Testis (tissue), 2 donors: ENCODE data around the gene CEP78.

Source experiments
- CTCF ChIP-seq, 3 experiments: fragments of 450-650 bp in 2 of 3; fragments of 200-600 bp in 1 of 3; sonication (generic) in 1 of 3; IDR thresholded peaks; one replicate each; pipeline ENCODE4 v1.5.1; 2016 to 2019; ENCODE audit warnings: antibody characterized with exemption in 3 of 3, mild to moderate bottlenecking in 2 of 3, moderate library complexity in 1 of 3
- POLR2A ChIP-seq: fragments of 450-650 bp; IDR thresholded peaks from one replicate; pipeline ENCODE4 v1.6.1; 2017; ENCODE audit warnings: antibody characterized with exemption, mild to moderate bottlenecking, moderate library complexity

- TF ChIP-seq CTCF (IDR thresholded peaks at IDR 0.05) (no peak), POLR2A (no peak)
Observed at GRCh38 chr9:78235256-78235761, 566 bp upstream of the CEP78 start.
